ENCODE measurements around the gene MRPS23. TPM values are rescaled to one million over a fixed set of nuclear protein-coding genes. Genes with fewer than 3 reads are reported as not detected.

The MRPS23 gene
- total and polyA plus RNA-seq, 2 of the 8 experiments (the other 6 are each of a cell fraction or from before 2014, with no cell fraction given): 38.6 to 60.4 TPM

- no peak for TF ChIP-seq TAF7 (optimal IDR thresholded peaks at IDR 0.05; ENCODE audit: borderline replicate concordance, low read depth, low read length)
- no peak for TF ChIP-seq CHD7 (IDR thresholded peaks at IDR 0.05; ENCODE audit: insufficient replicate concordance, low read length)
- TF ChIP-seq USF2 (IDR thresholded peaks at IDR 0.05; ENCODE audit: low read length): no peak
- TF ChIP-seq JUND (IDR thresholded peaks at IDR 0.05; ENCODE audit: low read length): no peak
- TF ChIP-seq SAP30 (IDR thresholded peaks at IDR 0.05; ENCODE audit: insufficient read depth, insufficient replicate concordance, low read length): no peak
- TF ChIP-seq EGR1 (IDR thresholded peaks at IDR 0.05; ENCODE audit: borderline replicate concordance, low read depth, low read length): no peak
- no peak for TF ChIP-seq MAFK (IDR thresholded peaks at IDR 0.05; ENCODE audit: low read depth, low read length)
- TF ChIP-seq RXRA (IDR thresholded peaks at IDR 0.05; ENCODE audit: insufficient read depth, low read depth, low read length): no peak
Observed at GRCh38 chr17:57876023-57876865, 26.4 kb upstream of the MRPS23 start (continued).
